COLO668 (cell line): ENCODE data around the gene ARPC3.
"Not testable (repeated sequence)": the region's sequence is repeated elsewhere in the genome, so short reads cannot be mapped to it uniquely, and the experiment has no call there.

ENCODE experiments used
- DNase-seq: peaks from one replicate; lab custom pipeline; 2025; ENCODE audit not compliant: unreplicated experiment; lab: John Stamatoyannopoulos, UW

The ARPC3 gene

DNA sequence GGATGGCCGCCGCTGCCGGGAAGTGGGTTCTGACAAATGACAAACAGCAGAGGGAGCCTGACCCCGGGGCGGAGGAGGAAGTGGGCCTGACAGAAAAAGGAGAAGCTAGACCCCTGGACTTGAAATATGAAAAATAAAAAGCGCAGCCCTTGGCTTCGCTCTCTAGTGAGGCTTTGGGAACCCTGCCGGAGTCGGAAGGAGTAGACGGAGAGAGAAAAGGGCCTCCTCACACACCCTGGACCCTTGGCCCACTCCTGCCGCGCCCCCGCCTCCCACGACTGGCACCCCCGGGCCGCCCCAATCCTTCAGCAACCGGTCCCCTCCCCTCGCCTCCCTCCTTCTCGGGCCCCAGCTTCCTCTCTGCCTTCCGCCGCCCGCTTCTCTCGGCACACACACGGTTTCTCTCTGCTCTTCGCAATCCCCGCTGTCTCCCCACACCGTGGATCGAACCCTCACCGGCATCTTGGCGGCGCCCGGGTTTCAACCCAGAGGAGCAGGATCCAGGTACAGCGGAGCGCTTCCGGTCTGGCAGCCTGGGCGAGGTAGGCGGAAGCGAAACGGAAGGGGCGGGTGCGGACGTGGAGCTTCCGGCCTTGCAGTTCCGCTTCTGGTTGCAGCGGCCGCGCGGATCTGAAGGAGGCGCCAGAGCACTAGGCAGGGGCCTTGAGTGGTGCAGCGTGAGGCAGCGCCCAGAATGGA lies at the start of gene ARPC3:
TSS of gene ARPC3 (minus strand) at position 539 of the 699 bp plus-strand sequence. CDS start at position 462, 77 bp downstream.
- peak; percentile 97 for DNase-seq

GRCh38 chr12:110498984-110499706 lies 49.0 kb upstream of the ARPC3 start:
- no peak for DNase-seq

DNA sequence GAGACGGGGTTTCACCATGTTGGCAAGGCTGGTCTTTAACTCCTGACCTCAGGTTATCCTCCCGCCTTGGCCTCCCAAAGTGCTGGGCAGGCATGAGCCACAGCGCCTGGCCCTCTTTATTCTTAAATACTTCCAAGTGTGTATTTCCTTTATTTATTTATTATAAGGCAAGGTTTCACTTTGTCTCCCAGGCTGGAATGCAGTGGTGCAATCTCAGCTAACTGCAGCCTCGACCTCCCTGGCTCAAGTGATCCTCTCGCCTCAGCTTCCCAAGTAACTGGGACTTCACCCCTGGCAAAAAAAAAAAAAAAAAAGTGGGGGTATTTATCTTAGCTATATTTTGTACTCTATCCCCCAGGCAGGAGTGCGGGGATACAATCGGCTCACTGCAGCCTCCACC lies 25.3 kb upstream of the ARPC3 start:
- DNase-seq, result no peak

GRCh38 chr12:110468214-110469048 lies 18.3 kb upstream of the ARPC3 start, which contains the start of the genes FAM216A and GPN3:
Gene FAM216A (plus strand): TSS chr12:110468845. CDS start chr12:110468876, 31 bp downstream.
Gene GPN3 (minus strand): TSS chr12:110468257. CDS start chr12:110468203, 54 bp downstream.
- DNase-seq, result peak; percentile 98

DNA sequence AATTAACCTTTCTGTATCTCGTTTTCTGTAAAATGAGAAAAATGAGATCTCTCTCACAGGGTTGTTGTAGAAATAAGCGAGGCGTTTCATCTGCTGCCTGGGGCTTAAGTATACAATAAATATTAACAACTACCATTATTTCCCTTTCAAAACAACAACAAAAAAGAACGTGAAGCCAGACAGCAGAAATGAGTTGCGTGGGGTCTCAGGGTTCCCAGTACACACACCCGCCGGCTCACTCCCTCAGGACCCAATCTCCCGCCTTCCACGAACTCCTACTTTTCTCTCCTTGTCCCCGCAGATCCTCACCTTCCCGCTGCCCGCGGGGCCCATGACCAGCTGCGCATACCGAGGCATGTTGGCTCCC lies 17.7 kb upstream of the ARPC3 start:
- DNase-seq, result no peak

DNA sequence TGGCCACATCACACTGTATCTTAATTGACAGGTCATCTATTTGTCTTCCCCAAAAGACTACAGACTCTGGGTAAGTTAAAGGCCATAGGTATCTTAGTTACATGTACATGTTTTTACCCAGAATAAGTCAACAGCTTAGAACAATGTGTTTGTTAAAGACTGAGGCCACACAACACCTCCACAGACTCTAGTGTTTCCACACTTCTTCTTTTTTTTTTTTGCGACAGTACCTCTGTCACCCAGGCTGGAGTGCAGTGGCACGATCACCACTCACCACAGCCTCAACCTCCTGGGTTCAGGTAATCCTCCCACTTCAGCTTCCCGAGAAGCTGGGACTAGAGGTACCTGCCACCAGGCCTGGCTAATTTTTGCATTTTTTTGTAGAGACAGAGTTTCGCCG lies 16.7 kb upstream of the ARPC3 start:
- no peak for DNase-seq

DNA sequence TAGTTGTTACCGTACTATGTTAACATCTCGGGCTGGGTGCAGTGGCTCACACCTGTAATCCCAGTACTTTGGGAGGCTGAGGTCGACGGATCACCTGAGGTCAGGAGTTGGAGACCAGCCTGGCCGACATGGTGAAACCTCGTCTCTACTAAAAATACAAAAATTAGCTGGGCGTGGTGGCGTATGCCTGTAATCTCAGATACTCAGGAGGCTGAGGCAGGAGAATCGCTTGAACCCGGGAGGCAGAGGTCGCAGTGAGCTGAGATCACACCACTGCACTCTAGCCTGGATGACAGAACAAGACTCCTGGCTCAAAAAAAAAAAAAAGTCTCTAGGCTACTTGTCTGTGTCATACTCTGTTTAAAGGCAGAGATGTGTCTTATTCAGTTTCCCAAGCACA lies 15.6 kb upstream of the ARPC3 start:
- not testable (repeated sequence) for DNase-seq

GRCh38 chr12:110465024-110465423 lies 14.9 kb upstream of the ARPC3 start:
- DNase-seq, result no peak

GRCh38 chr12:110461189-110461588 lies 11.1 kb upstream of the ARPC3 start:
- DNase-seq, result not testable (repeated sequence)

DNA sequence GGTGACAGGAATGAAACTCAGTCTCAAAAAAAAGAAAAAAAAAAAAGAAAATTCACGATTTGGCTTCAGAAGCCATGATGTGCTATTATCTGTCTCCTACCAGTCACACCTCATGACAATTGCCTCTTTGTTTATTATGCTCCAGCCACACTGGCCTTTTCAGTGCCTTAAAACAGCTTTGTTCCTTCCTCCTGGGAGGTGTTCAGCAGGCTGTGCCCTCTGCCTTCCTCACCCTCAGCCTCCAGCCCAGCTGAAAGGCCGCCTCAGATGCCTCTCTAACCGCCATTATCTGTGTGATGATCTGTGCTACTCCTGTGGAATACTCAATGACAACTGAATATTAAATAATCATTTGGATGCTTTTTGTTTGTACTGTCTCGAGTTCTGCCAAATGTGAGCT lies 8.6 kb upstream of the ARPC3 start:
- DNase-seq, result no peak

- no peak for DNase-seq
Observed at GRCh38 chr12:110453569-110454296, 3.6 kb upstream of the ARPC3 start.

DNA sequence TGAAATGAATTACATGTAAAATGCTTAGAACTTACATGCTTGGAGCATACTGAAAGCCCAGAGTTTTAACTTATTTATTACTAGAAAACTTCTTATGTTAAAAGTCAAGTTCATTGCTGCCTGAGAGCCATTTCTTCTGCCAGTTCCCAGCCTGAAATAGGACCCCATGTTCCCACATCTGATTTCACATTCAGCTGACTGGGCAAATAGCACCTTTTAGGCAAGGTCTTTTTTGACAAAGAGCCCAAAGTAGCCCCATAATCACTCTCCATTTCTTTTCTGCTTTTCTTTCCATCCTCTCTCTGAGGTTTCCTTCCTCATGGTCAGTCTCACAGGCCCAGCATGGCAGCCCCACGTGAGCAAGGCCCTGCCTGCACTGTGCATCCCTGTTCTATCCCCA lies 1.1 kb upstream of the ARPC3 start:
- DNase-seq, result no peak

- DNase-seq, result no peak
Observed at GRCh38 chr12:110444455-110444854, 5.7 kb downstream of the ARPC3 start.

DNA sequence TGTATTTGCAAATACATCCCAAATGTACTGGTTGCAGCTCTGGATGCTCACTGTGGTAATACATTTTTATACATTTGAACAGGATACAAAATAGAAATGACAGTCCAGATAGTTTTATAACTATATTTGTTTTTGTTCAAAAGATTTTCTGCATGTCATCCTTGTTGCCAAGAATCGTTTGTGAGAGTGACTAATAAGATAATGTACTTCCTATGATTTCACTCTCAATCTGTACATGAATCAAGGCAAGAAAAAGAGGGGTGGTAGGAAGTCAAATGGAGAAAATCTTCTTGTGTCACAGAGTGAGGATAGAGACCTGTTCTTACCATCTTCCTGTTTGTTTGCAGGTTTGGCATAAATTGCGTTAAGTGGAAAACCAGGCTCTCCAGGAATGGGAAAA lies 13.9 kb downstream of the ARPC3 start:
- DNase-seq, result no peak

DNA sequence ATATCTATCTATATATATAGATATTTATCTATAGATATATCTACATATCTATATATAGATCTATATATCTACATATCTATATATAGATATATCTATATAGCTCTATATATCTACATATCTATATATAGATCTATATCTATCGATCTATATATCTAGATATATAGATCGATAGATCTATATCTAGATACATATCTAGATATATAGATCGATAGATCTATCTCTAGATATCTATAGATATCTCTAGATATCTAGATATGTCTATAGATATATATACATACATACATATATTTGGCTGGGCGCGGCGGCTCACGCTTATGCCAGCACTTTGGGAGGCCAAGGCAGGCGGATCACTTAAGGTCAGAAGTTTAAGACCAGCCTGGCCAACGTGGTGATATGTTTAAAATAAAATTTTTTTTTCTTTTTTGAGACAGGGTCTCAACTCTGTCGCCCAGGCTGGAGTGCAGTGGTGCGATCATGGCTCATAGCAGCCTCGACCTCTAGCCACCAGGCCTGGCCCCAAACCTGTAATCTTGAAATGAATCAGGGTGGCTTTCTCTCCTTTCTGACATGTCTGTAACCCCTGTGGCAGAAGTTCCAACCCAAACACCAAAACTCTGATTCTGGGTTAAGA lies 18.1 kb downstream of the ARPC3 start:
- DNase-seq, result no peak

DNA sequence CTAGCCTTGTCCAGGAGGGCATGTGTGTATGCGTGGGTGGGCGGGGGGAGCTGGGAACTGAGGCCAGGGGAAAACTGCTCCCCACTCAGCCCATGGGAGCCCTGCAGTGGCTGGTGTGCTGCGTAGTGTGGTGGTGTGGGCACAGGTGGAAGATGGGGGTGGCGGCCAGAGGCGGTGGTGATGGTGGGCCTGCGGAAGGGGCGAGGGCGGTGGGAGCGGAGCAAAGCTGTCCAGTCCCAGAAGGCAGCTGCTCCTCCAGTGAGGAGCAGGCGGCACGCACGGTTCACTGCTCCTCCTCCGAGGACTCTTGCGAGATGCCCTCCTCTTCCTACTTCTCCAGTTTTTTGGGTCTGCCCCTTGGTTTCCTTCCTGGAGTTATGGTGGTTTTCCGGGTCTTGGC lies 20.5 kb downstream of the ARPC3 start:
- DNase-seq, result not testable (repeated sequence)

DNA sequence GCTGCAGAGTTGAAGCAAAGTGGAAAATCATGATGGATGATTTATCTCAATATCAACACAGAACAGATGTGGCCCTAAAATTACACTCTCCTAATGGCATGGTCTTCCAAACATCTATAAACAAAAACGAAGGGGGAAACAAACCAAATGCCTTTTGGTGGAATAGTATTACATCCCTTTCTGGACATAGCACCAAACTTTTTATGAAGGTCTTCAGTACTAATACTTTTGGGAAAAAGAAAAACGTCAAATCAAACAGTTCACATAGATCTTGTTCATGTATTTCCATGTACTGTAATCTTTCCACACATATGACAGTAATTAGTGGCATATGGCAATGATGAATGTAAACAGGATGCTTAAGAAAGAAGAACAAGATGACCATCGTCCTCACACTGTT lies 23.7 kb downstream of the ARPC3 start:
- DNase-seq, result no peak

- DNase-seq, result no peak
Observed at GRCh38 chr12:110424237-110424636, 25.9 kb downstream of the ARPC3 start.

GRCh38 chr12:110421701-110422100 lies 28.4 kb downstream of the ARPC3 start:
- DNase-seq, result no peak

DNA sequence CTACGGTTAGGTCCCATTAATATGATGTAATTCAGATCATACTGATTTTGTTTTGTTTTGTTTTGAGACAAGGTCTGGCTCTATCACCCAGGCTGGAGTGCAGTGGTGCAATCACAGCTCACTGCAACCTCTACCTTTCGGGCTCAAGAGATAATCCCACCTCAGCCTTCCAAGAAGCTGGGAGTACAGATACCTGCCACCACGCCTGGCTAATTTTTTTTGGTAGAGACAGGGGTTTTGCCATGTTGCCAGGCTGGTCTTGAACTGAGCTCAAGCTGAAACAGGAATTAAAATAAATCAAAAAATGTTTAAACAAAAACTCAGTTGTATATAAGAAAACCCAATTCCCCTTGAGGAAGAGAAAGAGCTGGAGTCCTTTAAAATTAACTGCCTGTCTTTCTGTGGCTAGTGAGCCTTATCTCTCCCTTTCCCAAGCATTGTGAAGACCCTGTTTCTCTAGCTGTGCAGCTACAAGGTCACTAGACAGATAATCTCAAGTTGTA lies 28.9 kb downstream of the ARPC3 start:
- DNase-seq, result no peak
